ENCODE measurements around the gene EFR3B. TPM values are rescaled to one million over a fixed set of nuclear protein-coding genes. Genes with fewer than 3 reads are reported as not detected.
A peak's percentile ranks its signal among the peaks of the same experiment; 100 is the strongest.
"Not testable (repeated sequence)": the region's sequence is repeated elsewhere in the genome, so short reads cannot be mapped to it uniquely, and the experiment has no call there.

EFR3B gene
- polyA plus RNA-seq, 1 donor, result 9.9 TPM

GRCh38 chr2:25150993-25151392 is 109.1 kb downstream of the EFR3B start:
- not testable (repeated sequence) for DNase-seq

GRCh38 chr2:25151718-25152117 is 109.8 kb downstream of the EFR3B start:
- no peak for DNase-seq

GRCh38 chr2:25155401-25155800 is 113.5 kb downstream of the EFR3B start:
- no peak for DNase-seq

- no peak for DNase-seq
Observed at GRCh38 chr2:25158096-25158852, 116.4 kb downstream of the EFR3B start.

- DNase-seq, result no peak
Observed at GRCh38 chr2:25159949-25160348, 118.1 kb downstream of the EFR3B start.

- DNase-seq, result no peak
Observed at GRCh38 chr2:25160376-25160775, 118.5 kb downstream of the EFR3B start.

- DNase-seq, result no peak
Observed at GRCh38 chr2:25161055-25161781, 119.3 kb downstream of the EFR3B start.

GRCh38 chr2:25162061-25162460 is 120.2 kb downstream of the EFR3B start:
- DNase-seq, result not testable (repeated sequence)

- DNase-seq, result no peak
Observed at GRCh38 chr2:25164561-25164960, 122.7 kb downstream of the EFR3B start.

GRCh38 chr2:25165992-25166875 is 124.4 kb downstream of the EFR3B start:
- no peak for DNase-seq

- DNase-seq, result peak; percentile 44
Observed at GRCh38 chr2:25168256-25169072, 126.6 kb downstream of the EFR3B start, which contains the start of gene POMC. TSS of gene POMC (minus strand) at chr2:25168580. CDS start at chr2:25164772, 3,808 bp downstream.

- no peak for DNase-seq
Observed at GRCh38 chr2:25169073-25169470, 127.2 kb downstream of the EFR3B start.

- no peak for DNase-seq
Observed at GRCh38 chr2:25170888-25171287, 129.0 kb downstream of the EFR3B start.

- DNase-seq, result no peak
Observed at GRCh38 chr2:25173719-25174118, 131.8 kb downstream of the EFR3B start.

GRCh38 chr2:25174192-25174861 is 132.5 kb downstream of the EFR3B start:
- no peak for DNase-seq

GRCh38 chr2:25176138-25176537 is 134.3 kb downstream of the EFR3B start:
- DNase-seq, result no peak

GRCh38 chr2:25176541-25177181 is 134.8 kb downstream of the EFR3B start:
- DNase-seq, result no peak

- no peak for DNase-seq
Observed at GRCh38 chr2:25177211-25177611, 135.3 kb downstream of the EFR3B start.

GRCh38 chr2:25178976-25179375 is 137.1 kb downstream of the EFR3B start:
- no peak for DNase-seq

GRCh38 chr2:25184254-25184653 is 142.4 kb downstream of the EFR3B start:
- DNase-seq, result no peak
